ENCODE measurements around the gene UBR1.
"Not testable (repeated sequence)": the region's sequence is repeated elsewhere in the genome, so short reads cannot be mapped to it uniquely, and the experiment has no call there.

The UBR1 gene

GRCh38 chr15:43048935-43049334, 56.9 kb downstream of the UBR1 start:
- DNase-seq: no peak

- DNase-seq: no peak
Observed at GRCh38 chr15:43046484-43046883, 59.4 kb downstream of the UBR1 start.

GRCh38 chr15:43042885-43043284, 63.0 kb downstream of the UBR1 start:
- no peak for DNase-seq

GRCh38 chr15:43041085-43041484, 64.8 kb downstream of the UBR1 start:
- DNase-seq: not testable (repeated sequence)

- DNase-seq: not testable (repeated sequence)
Observed at GRCh38 chr15:43035240-43035639, 70.6 kb downstream of the UBR1 start.

- no peak for DNase-seq
Observed at GRCh38 chr15:43029476-43029875, 76.4 kb downstream of the UBR1 start.

GRCh38 chr15:43025150-43025549, 80.7 kb downstream of the UBR1 start:
- no peak for DNase-seq

GRCh38 chr15:43014671-43015070, 91.2 kb downstream of the UBR1 start:
- peak in 1 of 6 experiments; percentile 3 for DNase-seq

- DNase-seq: no peak
Observed at GRCh38 chr15:43009206-43009605, 96.6 kb downstream of the UBR1 start.

GRCh38 chr15:43008150-43008549, 97.7 kb downstream of the UBR1 start:
- no peak for DNase-seq

GRCh38 chr15:43007551-43007950, 98.3 kb downstream of the UBR1 start:
- no peak for DNase-seq

- no peak for DNase-seq
Observed at GRCh38 chr15:43006991-43007390, 98.8 kb downstream of the UBR1 start.

- not testable (repeated sequence) for DNase-seq
Observed at GRCh38 chr15:43004886-43005595, 100.8 kb downstream of the UBR1 start.

GRCh38 chr15:42999201-42999779, 106.5 kb downstream of the UBR1 start:
- no peak for DNase-seq

GRCh38 chr15:42996871-42997270, 109.0 kb downstream of the UBR1 start:
- no peak for DNase-seq

GRCh38 chr15:42994546-42994945, 111.3 kb downstream of the UBR1 start:
- no peak for DNase-seq

GRCh38 chr15:42992626-42993025, 113.2 kb downstream of the UBR1 start:
- DNase-seq: no peak

GRCh38 chr15:42986693-42987342, 119.0 kb downstream of the UBR1 start:
- no peak for DNase-seq

- DNase-seq: no peak
Observed at GRCh38 chr15:42984493-42985034, 121.3 kb downstream of the UBR1 start.

GRCh38 chr15:42979113-42979512, 126.7 kb downstream of the UBR1 start:
- DNase-seq: not testable (repeated sequence)

GRCh38 chr15:42974202-42974862, 131.5 kb downstream of the UBR1 start:
- no peak for DNase-seq

- no peak for DNase-seq
Observed at GRCh38 chr15:42973114-42973513, 132.7 kb downstream of the UBR1 start.

- DNase-seq: no peak
Observed at GRCh38 chr15:42971830-42972229, 134.0 kb downstream of the UBR1 start.

Measured in stimulated activated naive CD4-positive, alpha-beta T cell (primary cell).